ENCODE data around the gene OR6J1.
"Not testable (repeated sequence)": the region's sequence is repeated elsewhere in the genome, so short reads cannot be mapped to it uniquely, and the experiment has no call there.

The OR6J1 gene

GRCh38 chr14:22644305-22644635 lies at the start of gene OR6J1:
TSS of gene OR6J1 (minus strand) at chr14:22644352. CDS start at chr14:22634811, 9,541 bp downstream.
- DNase-seq (ENCODE audit: low read depth in 2 of 2, low spot score in 1 of 2), result no peak

GRCh38 chr14:22692194-22692593 lies 48.0 kb upstream of the OR6J1 start:
- DNase-seq (ENCODE audit: low read depth in 2 of 2, low spot score in 1 of 2), result no peak

DNA sequence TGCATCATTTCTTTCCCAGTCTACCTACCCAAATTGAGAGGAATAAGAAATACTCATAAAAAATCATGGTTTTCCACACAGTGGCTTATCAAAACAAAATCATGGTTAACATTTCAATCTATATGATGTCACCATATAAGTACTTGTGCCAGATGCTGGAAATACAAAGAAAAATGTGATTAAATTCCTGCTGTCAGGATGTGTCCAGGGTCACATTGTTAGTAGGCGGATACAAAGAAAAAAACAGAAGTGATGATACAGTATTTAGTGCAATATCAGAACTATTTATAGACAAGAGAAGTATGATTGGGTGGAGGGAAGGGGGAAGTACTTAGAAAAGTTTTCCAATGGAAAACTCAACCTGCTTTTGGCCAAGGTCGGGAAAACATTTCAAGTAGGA lies 47.0 kb upstream of the OR6J1 start:
- DNase-seq (ENCODE audit: low read depth in 2 of 2, low spot score in 1 of 2), result no peak

DNA sequence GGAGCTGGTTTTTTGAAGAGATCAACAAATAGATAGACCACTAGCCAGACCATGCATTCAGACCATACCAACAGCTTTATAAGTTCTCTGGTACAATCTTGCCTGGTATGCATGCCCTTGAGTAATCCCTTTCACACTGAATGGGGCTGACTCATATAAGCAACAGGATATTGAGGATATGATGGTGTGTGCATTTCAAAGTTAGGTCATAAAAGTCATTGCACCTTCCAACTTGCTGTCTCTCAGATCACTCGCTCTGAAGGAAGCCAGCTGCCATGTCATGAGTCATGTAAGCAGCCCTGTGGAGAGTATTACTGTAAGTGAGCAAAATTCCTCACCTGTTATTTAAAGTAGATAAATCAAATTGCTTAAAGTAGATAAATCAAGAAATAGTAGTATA lies 45.0 kb upstream of the OR6J1 start:
- DNase-seq (ENCODE audit: low read depth in 2 of 2, low spot score in 1 of 2), result no peak

- DNase-seq (ENCODE audit: low read depth in 2 of 2, low spot score in 1 of 2), result not testable (repeated sequence)
These were observed 43.8 kb upstream of the OR6J1 start for GRCh38 chr14:22687969-22688368.

DNA sequence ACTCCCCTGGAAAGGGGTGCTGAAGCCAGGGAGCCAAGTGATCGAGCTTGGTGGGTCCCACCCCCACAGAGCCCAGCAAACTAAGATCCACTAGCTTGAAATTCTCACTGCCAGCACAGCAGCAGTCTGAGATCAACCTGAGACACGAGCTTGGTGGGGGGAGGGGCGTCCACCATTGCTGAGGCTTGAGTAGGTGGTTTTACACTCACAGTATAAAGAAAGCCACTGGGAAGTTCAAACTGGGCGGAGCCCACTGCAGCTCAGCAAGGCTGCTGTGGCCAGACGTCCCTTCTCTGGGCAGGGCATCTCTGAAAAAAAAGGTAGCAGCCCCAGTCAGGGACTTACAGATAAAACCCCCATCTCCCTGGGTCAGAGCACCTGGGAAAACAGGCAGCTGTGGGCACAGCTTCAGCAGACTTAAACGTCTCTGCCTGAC lies 42.0 kb upstream of the OR6J1 start:
- DNase-seq (ENCODE audit: low read depth in 2 of 2, low spot score in 1 of 2), result not testable (repeated sequence)

GRCh38 chr14:22685467-22685866 lies 41.3 kb upstream of the OR6J1 start:
- DNase-seq (ENCODE audit: low read depth in 2 of 2, low spot score in 1 of 2), result no peak

DNA sequence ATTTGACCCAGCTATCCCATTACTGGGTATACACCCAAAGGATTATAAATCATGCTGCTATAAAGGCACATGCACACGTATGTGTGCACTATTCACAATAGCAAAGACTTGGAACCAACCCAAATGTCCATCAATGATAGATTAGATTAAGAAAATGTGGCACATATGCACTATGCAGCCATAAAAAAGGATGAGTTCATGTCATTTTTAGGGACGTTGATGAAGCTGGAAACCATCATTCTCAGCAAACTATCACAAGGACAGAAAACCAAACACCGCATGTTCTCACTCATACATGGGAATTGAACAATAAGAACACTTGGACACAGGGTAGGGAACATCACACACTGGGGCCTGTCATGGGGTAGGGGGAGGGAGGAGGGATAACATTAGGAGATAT lies 39.3 kb upstream of the OR6J1 start:
- DNase-seq (ENCODE audit: low read depth in 2 of 2, low spot score in 1 of 2), result not testable (repeated sequence)

DNA sequence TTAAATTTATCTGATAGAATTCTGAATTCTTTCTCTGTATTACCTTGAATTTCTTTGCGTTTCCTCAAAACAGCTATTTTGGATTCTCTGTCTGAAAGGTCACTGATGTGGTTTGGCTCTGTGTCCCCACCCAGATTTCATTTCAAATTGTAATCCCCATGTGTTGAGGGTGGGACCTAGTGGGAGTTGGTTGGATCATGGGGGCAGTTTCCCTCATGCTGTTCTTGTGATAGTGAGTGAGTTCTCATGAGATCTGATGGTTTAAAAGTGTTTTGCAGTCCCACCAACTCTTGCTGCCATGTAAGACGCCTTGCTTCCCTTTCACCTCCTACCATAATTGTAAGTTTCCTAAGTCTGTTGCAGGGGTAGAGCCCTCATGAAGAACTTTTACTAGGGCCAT lies 34.1 kb upstream of the OR6J1 start:
- no peak for DNase-seq (ENCODE audit: low read depth in 2 of 2, low spot score in 1 of 2)

DNA sequence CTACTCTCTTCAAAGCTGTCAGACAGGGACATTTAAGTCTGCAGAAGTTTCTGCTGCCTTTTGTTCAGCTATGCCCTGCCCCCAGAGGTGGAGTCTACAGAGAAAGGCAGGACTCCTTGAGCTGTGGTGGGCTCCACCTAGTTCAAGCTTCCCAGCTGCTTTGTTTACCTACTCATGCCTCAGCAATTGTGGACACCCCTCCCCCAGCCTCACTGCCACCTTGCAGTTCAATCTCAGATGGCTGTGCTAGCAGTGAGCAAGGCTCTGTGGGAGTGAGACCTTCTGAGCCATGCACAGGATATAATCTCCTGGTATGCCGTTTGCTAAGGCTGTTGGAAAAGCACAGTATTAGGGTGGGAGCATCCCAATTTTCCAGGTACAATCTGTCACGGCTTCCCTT lies 33.4 kb upstream of the OR6J1 start:
- not testable (repeated sequence) for DNase-seq (ENCODE audit: low read depth in 2 of 2, low spot score in 1 of 2)

DNA sequence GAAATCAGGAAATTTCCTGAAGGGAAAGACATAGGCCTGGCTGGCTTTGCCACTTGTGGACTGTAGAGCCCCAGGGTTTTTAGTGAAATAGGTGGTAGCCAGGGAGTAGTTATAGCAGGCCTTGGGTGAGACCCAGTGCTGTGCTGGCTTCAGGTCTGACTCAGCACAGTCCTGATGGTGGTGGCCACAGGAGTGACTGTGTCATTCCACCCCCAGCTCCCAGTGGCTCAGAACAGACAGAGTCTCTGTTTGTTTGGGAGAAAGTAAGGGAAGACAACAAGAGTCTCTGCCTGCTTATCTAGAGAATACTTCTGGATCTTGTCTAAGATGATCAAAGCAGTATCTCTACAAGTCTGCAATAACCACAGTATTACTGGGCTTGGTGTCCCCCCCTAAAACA lies 27.5 kb upstream of the OR6J1 start:
- DNase-seq (ENCODE audit: low read depth in 2 of 2, low spot score in 1 of 2), result no peak

- no peak for DNase-seq (ENCODE audit: low read depth in 2 of 2, low spot score in 1 of 2)
These were observed 24.7 kb upstream of the OR6J1 start for GRCh38 chr14:22668863-22669262.

DNA sequence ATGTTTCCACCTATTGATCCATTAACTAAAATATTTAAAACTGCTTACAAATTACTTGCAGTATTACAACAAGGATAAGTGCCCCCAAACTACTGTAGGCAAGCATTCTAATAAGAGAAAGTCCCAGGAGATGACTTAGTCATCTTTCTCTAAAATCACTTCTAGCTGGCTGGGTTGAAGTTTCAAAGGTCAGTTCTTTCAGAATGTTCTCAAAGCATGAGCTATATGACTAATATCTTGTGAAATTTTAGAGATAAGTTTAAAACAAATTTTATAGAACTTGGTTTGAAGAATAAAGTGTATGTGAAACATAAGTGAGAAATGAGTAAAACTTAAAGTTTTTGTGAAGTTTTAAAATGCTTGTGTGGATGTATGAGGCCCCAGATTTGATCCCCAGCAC lies 24.3 kb upstream of the OR6J1 start:
- no peak for DNase-seq (ENCODE audit: low read depth in 2 of 2, low spot score in 1 of 2)

GRCh38 chr14:22667881-22668280 lies 23.7 kb upstream of the OR6J1 start:
- DNase-seq (ENCODE audit: low read depth in 2 of 2, low spot score in 1 of 2), result no peak

DNA sequence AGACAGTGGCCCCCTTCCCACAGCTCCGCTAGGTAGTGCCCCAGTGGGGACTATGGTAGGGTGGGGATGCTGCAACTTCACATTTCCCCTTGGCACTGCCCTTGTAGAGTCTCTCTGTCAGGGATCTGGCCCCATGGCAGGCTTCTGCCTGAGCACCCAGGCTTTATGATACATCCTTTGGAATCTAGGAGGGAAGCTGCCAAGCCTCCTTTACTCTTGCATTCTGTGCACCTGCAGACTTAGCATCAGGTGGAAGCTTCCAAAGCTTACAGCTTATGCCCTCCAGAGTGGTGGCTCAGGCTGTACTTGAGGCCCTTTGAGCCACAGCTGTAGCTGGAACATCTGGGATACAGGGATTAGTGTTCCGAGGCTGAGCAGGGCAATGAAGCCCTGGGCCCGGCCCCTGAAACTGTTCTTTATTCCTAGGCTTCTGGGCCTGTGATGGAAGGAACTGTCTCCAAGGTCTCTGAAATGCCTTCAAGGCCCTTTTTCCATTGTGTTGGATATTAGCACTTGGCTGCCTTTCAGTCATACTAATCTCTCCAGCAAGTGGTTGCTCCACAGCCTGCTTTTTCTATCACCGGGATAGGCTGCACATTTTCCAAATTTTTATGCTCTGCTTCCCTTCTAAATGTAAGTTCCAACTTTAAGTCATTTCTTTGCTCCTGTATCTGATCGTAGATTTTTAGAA lies 22.2 kb upstream of the OR6J1 start:
- DNase-seq (ENCODE audit: low read depth in 2 of 2, low spot score in 1 of 2), result no peak

- no peak for DNase-seq (ENCODE audit: low read depth in 2 of 2, low spot score in 1 of 2)
These were observed 20.1 kb upstream of the OR6J1 start for GRCh38 chr14:22664261-22664660.

GRCh38 chr14:22660654-22661053 lies 16.5 kb upstream of the OR6J1 start:
- DNase-seq (ENCODE audit: low read depth in 2 of 2, low spot score in 1 of 2), result no peak

- no peak for DNase-seq (ENCODE audit: low read depth in 2 of 2, low spot score in 1 of 2)
These were observed 14.8 kb upstream of the OR6J1 start for GRCh38 chr14:22658946-22659345.

DNA sequence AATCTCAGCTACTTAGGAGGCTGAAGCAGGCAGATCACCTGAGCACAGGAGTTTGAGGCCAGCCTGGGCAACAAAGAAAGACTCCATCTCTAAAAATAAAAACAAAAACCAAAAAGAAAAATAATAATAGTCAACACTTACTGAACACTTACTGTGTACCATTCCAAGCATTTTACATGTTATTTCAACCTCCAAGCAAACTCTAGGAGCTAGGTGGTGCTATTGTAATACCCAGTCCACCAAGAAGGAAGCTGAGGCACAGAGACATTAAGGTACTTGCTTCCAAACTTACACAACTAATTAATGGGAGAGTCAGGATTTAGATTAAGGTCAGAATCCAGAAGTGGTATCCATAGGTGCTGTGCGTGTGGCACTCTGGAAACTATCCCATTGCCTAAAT lies 13.7 kb upstream of the OR6J1 start:
- no peak for DNase-seq (ENCODE audit: low read depth in 2 of 2, low spot score in 1 of 2)

GRCh38 chr14:22656945-22657731 lies 13.0 kb upstream of the OR6J1 start:
- no peak for DNase-seq (ENCODE audit: low read depth in 2 of 2, low spot score in 1 of 2)

GRCh38 chr14:22656226-22656625 lies 12.1 kb upstream of the OR6J1 start:
- no peak for DNase-seq (ENCODE audit: low read depth in 2 of 2, low spot score in 1 of 2)

- peak in 1 of 2 donors; percentile 11 for DNase-seq (ENCODE audit: low read depth in 2 of 2, low spot score in 1 of 2)
These were observed 9.0 kb upstream of the OR6J1 start for GRCh38 chr14:22653012-22653621.
